Activated naive CD4-positive, alpha-beta T cell treated with anti-CD3 and anti-CD28 coated beads, Interleukin-2, amount 10 ng/mL, durations not matched to agents 5 hours and 36 hours (primary cell): ENCODE data around the gene SUPT4H1. TPM values are rescaled to one million over a fixed set of nuclear protein-coding genes. Genes with fewer than 3 reads are reported as not detected.

ENCODE experiments used
- microRNA-seq: library from miRNA; unstranded; fragments of <30 nt; microRNA quantifications from one replicate; pipeline ENCODE4 v1.2.0, GENCODE V29; 2022; ENCODE audit warnings: borderline microRNAs expressed, borderline replicate concordance
- total RNA-seq, 2 experiments: library from RNA; stranded (reverse); gene quantifications; one replicate each; pipeline ENCODE4 v1.2.3, GENCODE V29; 2021

The SUPT4H1 gene
- 10 to 100 TPM; 64.7 to 69.2 TPM for total RNA-seq

GRCh38 chr17:58351831-58352595 lies at the start of gene SUPT4H1:
TSS of gene SUPT4H1 (minus strand) at chr17:58352201. CDS start at chr17:58352135, 66 bp downstream.

GRCh38 chr17:58328195-58329034 lies 23.6 kb downstream of the SUPT4H1 start, which contains the start of gene TSPOAP1:
TSS of gene TSPOAP1 (minus strand) at chr17:58328795. CDS start at chr17:58327920, 875 bp downstream.

Small RNA genes lying within 50 kb of the gene (microRNA-seq; reads per million reads assigned to microRNA genes)
- gene MIR4736, result 0.63 reads per million

Other genes starting within 250 kb of the SUPT4H1 start
- gene OR4D1, start 203.8 kb downstream of the SUPT4H1 start, total RNA-seq, result under 1 TPM; 0.86 to 0.91 TPM
- not detected for gene OR4D2, start 185.2 kb downstream of the SUPT4H1 start, total RNA-seq
- not detected for gene EPX, start 159.5 kb downstream of the SUPT4H1 start, total RNA-seq
- 10 to 100 TPM; 16.2 to 18.7 TPM for gene MKS1, start 132.9 kb downstream of the SUPT4H1 start, total RNA-seq
- gene LPO, start 113.6 kb downstream of the SUPT4H1 start, total RNA-seq, result not detected
- gene MPO, start 71.3 kb downstream of the SUPT4H1 start, total RNA-seq, result not detected
- 10 to 100 TPM; 35.2 to 42.0 TPM for gene TSPOAP1, start 23.4 kb downstream of the SUPT4H1 start, total RNA-seq
- gene RNF43, start 65.3 kb upstream of the SUPT4H1 start, total RNA-seq, result under 1 TPM; 0.07 to 0.38 TPM
- gene HSF5, start 136.2 kb upstream of the SUPT4H1 start, total RNA-seq, result under 1 TPM; 0.73 to 0.79 TPM
- gene MTMR4, start 162.4 kb upstream of the SUPT4H1 start, total RNA-seq, result 10 to 100 TPM; 46.4 to 49.2 TPM